ENCODE data around the gene ATG4A. TPM values are rescaled to one million over a fixed set of nuclear protein-coding genes. Genes with fewer than 3 reads are reported as not detected.

ATG4A gene
- total and polyA plus RNA-seq, 2 of the 8 experiments (the other 6 are each of a cell fraction or from before 2014, with no cell fraction given), result 1.2 to 2.0 TPM

DNA sequence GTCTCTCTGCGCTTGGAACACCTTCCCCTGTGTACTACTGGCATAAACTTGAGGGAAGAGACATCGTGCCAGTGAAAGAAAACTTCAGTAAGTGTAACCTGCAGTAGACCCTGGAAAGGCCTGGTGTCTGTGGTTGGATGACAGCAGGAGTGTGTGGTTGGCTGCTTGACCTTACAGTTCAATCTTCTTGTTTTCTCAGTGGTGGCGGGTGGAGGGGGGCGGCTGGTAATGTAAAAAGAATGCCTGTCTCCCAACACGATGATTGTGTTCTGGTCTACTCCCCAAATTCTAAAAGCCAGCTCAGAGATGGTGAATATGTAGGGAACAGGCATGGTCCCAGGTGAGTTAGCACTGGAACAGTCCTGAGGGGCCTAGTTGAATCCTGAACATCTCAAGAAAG lies 18.8 kb upstream of the ATG4A start:
- CTCF ChIA-PET (ENCODE audit: partially characterized antibody), result interaction anchor here (0.7 kb wide), 1 partner anchor 179 kb away, joined by 3 read pairs; no protein-coding TSS in a partner anchor
- 92% methylated on average over 5 of the region's 5 CpGs; no CpG with 5 or more reads in 1 of the 2 experiments for WGBS, 2 experiments (ENCODE audit: extremely low coverage in 1 of 2, insufficient coverage in 1 of 2, insufficient read length in 1 of 2, insufficient replicate concordance in 2 of 2, low coverage in 1 of 2, low lambda C conversion rate in 2 of 2, missing lambda C conversion rate in 1 of 2)
- FAIRE-seq, result no peak

More for the DNA sequence above, 18.8 kb upstream of the ATG4A start:
- Histone ChIP-seq H3K79me1 (ENCODE audit: low read depth, low read length) (no peaks in the 10 kb centered on the region), H3K23me2 (ENCODE audit: low read depth, low read length) (no peaks in the 10 kb centered on the region), H2AFZ (ENCODE audit: low read length) (no peak overlapping the region), H3K4me3 (ENCODE audit: extremely low read depth in 1 of 4, insufficient read depth in 2 of 4, low read depth in 3 of 4, low read length in 4 of 4) (no peak overlapping the region), H4K20me1 (replicated peaks in 1 of 2; ENCODE audit: control insufficient read depth in 1 of 2, insufficient read depth in 2 of 2, low read length in 2 of 2) (no peaks in the 10 kb centered on the region), H3K4ac (replicated peaks; ENCODE audit: insufficient read length, low read depth, low read length) (no peak overlapping the region), H4K8ac (ENCODE audit: extremely low read depth, insufficient read depth, low read length) (no peak overlapping the region), H3K23ac (ENCODE audit: insufficient read length) (no peak overlapping the region), H3K27ac (ENCODE audit: low read depth, low read length) (no peak overlapping the region), H3K4me1 (replicated peaks in 1 of 4; ENCODE audit: control insufficient read depth in 3 of 4, insufficient read depth in 4 of 4, low read length in 3 of 4) (no peaks in the 10 kb centered on the region), H4K91ac (replicated peaks; ENCODE audit: insufficient read length, low read length) (no peak overlapping the region), H3K9ac (replicated peaks in 1 of 4; ENCODE audit: extremely low read depth in 1 of 4, low read depth in 3 of 4, low read length in 3 of 4) (no peak overlapping the region), H4K5ac (ENCODE audit: insufficient read length, low read depth, low read length) (no peak overlapping the region), H2BK120ac (replicated peaks; ENCODE audit: low read depth, low read length) (no peak overlapping the region), H2BK20ac (ENCODE audit: low read length) (no peak overlapping the region), H2AK5ac (ENCODE audit: low read depth, low read length) (no peak overlapping the region), H3K79me2 (ENCODE audit: control insufficient read depth in 1 of 2, insufficient read depth in 2 of 2, low read length in 2 of 2) (no peaks in the 10 kb centered on the region), H3K56ac (replicated peaks; ENCODE audit: insufficient read length, low read depth, low read length) (no peak overlapping the region), H2BK5ac (ENCODE audit: low read depth, low read length) (no peak overlapping the region), H3K4me2 (ENCODE audit: insufficient read depth in 1 of 2, low read depth in 2 of 2, low read length in 2 of 2) (no peak overlapping the region), H2BK15ac (ENCODE audit: low read length) (no peak overlapping the region), H2BK12ac (ENCODE audit: low read depth, low read length) (no peak overlapping the region), H3K27me3 (replicated peaks in 1 of 4; ENCODE audit: control insufficient read depth in 3 of 4, extremely low read depth in 1 of 4, insufficient read depth in 3 of 4, low read length in 3 of 4) (no peaks in the 10 kb centered on the region), H3K14ac (ENCODE audit: insufficient read length) (no peak overlapping the region), H3K36me3 (ENCODE audit: control insufficient read depth in 2 of 4, insufficient read depth in 4 of 4, low read length in 3 of 4) (no peaks in the 10 kb centered on the region), H3K9me3 (ENCODE audit: insufficient read depth in 2 of 2, low read depth in 1 of 2, low read length in 1 of 2) (no peaks in the 10 kb centered on the region), H3K18ac (ENCODE audit: extremely low read depth, low read length) (no peak overlapping the region)
- TF ChIP-seq, protein P1, sequence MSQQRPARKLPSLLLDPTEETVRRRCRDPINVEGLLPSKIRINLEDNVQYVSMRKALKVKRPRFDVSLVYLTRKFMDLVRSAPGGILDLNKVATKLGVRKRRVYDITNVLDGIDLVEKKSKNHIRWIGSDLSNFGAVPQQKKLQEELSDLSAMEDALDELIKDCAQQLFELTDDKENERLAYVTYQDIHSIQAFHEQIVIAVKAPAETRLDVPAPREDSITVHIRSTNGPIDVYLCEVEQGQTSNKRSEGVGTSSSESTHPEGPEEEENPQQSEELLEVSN (IDR thresholded peaks at IDR 0.05), result no peak
- TF ChIP-seq SIX5 (IDR thresholded peaks at IDR 0.05; ENCODE audit: low read depth, low read length) (no peak), HDAC2 (IDR thresholded peaks at IDR 0.05; ENCODE audit: borderline replicate concordance in 1 of 2, low read depth in 2 of 2, low read length in 2 of 2) (no peak), MAFK (IDR thresholded peaks at IDR 0.05; ENCODE audit: low read depth, low read length) (no peak), SUZ12 (IDR thresholded peaks at IDR 0.05; ENCODE audit: low read length) (no peak), JUN (IDR thresholded peaks at IDR 0.05; ENCODE audit: low read depth, low read length) (no peak), SRF (IDR thresholded peaks at IDR 0.05; ENCODE audit: low read depth, low read length) (no peak)
- POLR2A ChIA-PET (ENCODE audit: partially characterized antibody), result no interaction called here
- no peak for DNase-seq (ENCODE audit: low read depth in 1 of 2, low spot score in 2 of 2)

Data from H1 (cell line).